GM21390 (cell line): Measurements from ENCODE around the gene GTPBP10.
A peak's percentile ranks its signal among the peaks of the same experiment; 100 is the strongest.
"Not testable (repeated sequence)": the region's sequence is repeated elsewhere in the genome, so short reads cannot be mapped to it uniquely, and the experiment has no call there.

Experiments
- ATAC-seq: cut with Tn5 transposase; IDR thresholded peaks from one replicate; pipeline ENCODE4 v1.9.1; 2021; ENCODE audit not compliant: unreplicated experiment

GTPBP10 gene

GRCh38 chr7:90346336-90347125 lies at the start of gene GTPBP10:
Gene GTPBP10, plus strand, starts transcription at chr7:90346716. Its CDS starts 26 bp downstream, at chr7:90346742.
- ATAC-seq = peak; percentile 89

- peak; percentile 85 for ATAC-seq
Measured at GRCh38 chr7:90298145-90299038, 48.1 kb upstream of the GTPBP10 start.

GRCh38 chr7:90303241-90303640 lies 43.3 kb upstream of the GTPBP10 start:
- ATAC-seq = no peak

GRCh38 chr7:90309872-90310271 lies 36.6 kb upstream of the GTPBP10 start:
- no peak for ATAC-seq

- no peak for ATAC-seq
Measured at GRCh38 chr7:90311175-90311574, 35.3 kb upstream of the GTPBP10 start.

GRCh38 chr7:90312745-90313144 lies 33.8 kb upstream of the GTPBP10 start:
- ATAC-seq = no peak

GRCh38 chr7:90313907-90314306 lies 32.6 kb upstream of the GTPBP10 start:
- ATAC-seq = no peak

GRCh38 chr7:90320014-90320413 lies 26.5 kb upstream of the GTPBP10 start:
- ATAC-seq = no peak

GRCh38 chr7:90320418-90320800 lies 26.1 kb upstream of the GTPBP10 start:
- ATAC-seq = no peak

- no peak for ATAC-seq
Measured at GRCh38 chr7:90320801-90321494, 25.6 kb upstream of the GTPBP10 start, which contains the start of gene FAM237B. Gene FAM237B, minus strand, starts transcription at chr7:90321304. Its CDS starts 1,556 bp downstream, at chr7:90319748.

- ATAC-seq = no peak
Measured at GRCh38 chr7:90322837-90323236, 23.7 kb upstream of the GTPBP10 start.

GRCh38 chr7:90326500-90326899 lies 20.0 kb upstream of the GTPBP10 start:
- no peak for ATAC-seq

GRCh38 chr7:90334193-90334843 lies 12.2 kb upstream of the GTPBP10 start:
- ATAC-seq = no peak

- not testable (repeated sequence) for ATAC-seq
Measured at GRCh38 chr7:90334926-90335325, 11.6 kb upstream of the GTPBP10 start.

- ATAC-seq = no peak
Measured at GRCh38 chr7:90337106-90337505, 9.4 kb upstream of the GTPBP10 start.

GRCh38 chr7:90345016-90345415 lies 1.5 kb upstream of the GTPBP10 start:
- ATAC-seq = no peak

GRCh38 chr7:90345595-90346335 lies 751 bp upstream of the GTPBP10 start:
- peak; percentile 21 for ATAC-seq

- no peak for ATAC-seq
Measured at GRCh38 chr7:90347759-90348158, 1.2 kb downstream of the GTPBP10 start.

- no peak for ATAC-seq
Measured at GRCh38 chr7:90349305-90349704, 2.8 kb downstream of the GTPBP10 start.

GRCh38 chr7:90350032-90350431 lies 3.5 kb downstream of the GTPBP10 start:
- ATAC-seq = not testable (repeated sequence)
